GM23338 (cell line): ENCODE data around the gene ITGB7.

Experiments used
- CREB1 ChIP-seq: fragments of 250-450 bp; sonication (Bioruptor Pico); IDR thresholded peaks from 2 replicates; pipeline ENCODE4 v1.5.0; 2020; ENCODE audit warnings: low read depth, mild to moderate bottlenecking, moderate library complexity
- EZH2 ChIP-seq: fragments of 200-600 bp; sonication (generic); IDR thresholded peaks from one replicate; pipeline ENCODE4 v1.8.0; 2017; ENCODE audit warnings: antibody characterized with exemption, mild to moderate bottlenecking, low read depth; ENCODE audit not compliant: unreplicated experiment
- EZH2phosphoT487 ChIP-seq: fragments of 200-600 bp; sonication (generic); IDR thresholded peaks from one replicate; pipeline ENCODE4 v1.8.1; 2018; ENCODE audit warnings: antibody characterized with exemption; ENCODE audit not compliant: unreplicated experiment
- POLR2AphosphoS5 ChIP-seq: IDR thresholded peaks from 2 replicates; pipeline ENCODE4 v1.6.1; 2016; ENCODE audit warnings: antibody characterized with exemption, low read depth
- STAT1 ChIP-seq: IDR thresholded peaks from one replicate; pipeline ENCODE4 v1.6.1; 2016; ENCODE audit warnings: antibody characterized with exemption; ENCODE audit not compliant: unreplicated experiment
- TF ChIP-seq, protein P1 (sequence below), 2 experiments: fragments of 200-600 bp in 1 of 2; sonication (generic) in 1 of 2; conservative IDR thresholded peaks; 2 replicates each; pipeline versions ENCODE4 v1.5.1 to v1.6.1; 2016 to 2017; ENCODE audit warnings: antibody characterized with exemption in 2 of 2, low read depth in 2 of 2, mild to moderate bottlenecking in 2 of 2, moderate library complexity in 1 of 2
- TF ChIP-seq, protein P2 (sequence below): IDR thresholded peaks from one replicate; pipeline ENCODE4 v1.6.1; 2018; ENCODE audit warnings: antibody characterized with exemption; ENCODE audit not compliant: unreplicated experiment
- TF ChIP-seq, protein P3 (sequence below): IDR thresholded peaks from 2 replicates; pipeline ENCODE4 v1.6.1; 2016; ENCODE audit warnings: antibody characterized with exemption

DNA sequence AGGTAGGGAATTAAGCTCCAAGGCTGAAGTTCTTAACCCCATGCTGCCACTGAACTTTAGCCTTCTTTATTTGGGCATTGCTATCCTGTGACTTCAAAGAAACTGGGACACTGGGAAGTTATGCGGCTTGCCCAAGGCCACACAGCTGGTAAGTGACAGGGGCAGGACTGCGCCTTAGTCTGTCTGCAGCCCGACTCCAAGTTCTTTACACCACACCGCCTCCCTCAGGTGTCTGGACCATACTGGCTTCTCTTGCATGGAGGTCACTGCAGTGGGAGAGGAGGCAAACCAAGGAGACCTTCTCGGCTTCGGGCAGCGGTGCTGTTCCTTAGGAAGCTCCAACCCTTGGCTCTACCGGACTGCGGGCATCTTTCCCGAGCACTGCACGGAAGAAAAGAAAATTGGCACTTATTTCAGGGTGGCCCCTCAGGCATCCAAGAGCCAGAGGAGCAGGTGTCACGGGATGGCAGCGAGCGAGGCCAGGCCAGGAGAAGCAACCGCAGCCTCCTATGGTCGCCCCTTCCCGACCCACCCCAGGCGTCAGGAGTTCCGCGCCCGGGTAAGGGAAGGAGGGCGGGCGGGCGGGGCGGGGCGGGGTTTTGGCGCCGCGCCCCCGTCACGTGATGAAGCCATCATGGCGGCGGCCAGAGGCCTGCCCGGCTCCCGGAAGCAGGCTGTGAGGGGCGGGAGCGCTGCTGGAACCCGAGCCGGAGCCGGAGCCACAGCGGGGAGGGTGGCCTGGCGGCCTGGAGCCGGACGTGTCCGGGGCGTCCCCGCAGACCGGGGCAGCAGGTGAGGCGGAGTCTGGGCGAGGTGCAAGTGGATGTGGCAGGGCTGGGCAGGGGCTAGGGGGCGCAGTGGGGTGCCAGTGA is 44.7 kb upstream of the ITGB7 start:
- TF ChIP-seq, protein P1, sequence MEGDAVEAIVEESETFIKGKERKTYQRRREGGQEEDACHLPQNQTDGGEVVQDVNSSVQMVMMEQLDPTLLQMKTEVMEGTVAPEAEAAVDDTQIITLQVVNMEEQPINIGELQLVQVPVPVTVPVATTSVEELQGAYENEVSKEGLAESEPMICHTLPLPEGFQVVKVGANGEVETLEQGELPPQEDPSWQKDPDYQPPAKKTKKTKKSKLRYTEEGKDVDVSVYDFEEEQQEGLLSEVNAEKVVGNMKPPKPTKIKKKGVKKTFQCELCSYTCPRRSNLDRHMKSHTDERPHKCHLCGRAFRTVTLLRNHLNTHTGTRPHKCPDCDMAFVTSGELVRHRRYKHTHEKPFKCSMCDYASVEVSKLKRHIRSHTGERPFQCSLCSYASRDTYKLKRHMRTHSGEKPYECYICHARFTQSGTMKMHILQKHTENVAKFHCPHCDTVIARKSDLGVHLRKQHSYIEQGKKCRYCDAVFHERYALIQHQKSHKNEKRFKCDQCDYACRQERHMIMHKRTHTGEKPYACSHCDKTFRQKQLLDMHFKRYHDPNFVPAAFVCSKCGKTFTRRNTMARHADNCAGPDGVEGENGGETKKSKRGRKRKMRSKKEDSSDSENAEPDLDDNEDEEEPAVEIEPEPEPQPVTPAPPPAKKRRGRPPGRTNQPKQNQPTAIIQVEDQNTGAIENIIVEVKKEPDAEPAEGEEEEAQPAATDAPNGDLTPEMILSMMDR (conservative IDR thresholded peaks at IDR 0.05; ENCODE audit: low read depth in 2 of 2) = peak; percentile 47 to 78
- TF ChIP-seq EZH2phosphoT487 (no peak), POLR2AphosphoS5 (peak; percentile 71), EZH2 (no peak), CREB1 (CRISPR knock-in tag) (no peak), STAT1 (no peak)
- TF ChIP-seq, protein P2, sequence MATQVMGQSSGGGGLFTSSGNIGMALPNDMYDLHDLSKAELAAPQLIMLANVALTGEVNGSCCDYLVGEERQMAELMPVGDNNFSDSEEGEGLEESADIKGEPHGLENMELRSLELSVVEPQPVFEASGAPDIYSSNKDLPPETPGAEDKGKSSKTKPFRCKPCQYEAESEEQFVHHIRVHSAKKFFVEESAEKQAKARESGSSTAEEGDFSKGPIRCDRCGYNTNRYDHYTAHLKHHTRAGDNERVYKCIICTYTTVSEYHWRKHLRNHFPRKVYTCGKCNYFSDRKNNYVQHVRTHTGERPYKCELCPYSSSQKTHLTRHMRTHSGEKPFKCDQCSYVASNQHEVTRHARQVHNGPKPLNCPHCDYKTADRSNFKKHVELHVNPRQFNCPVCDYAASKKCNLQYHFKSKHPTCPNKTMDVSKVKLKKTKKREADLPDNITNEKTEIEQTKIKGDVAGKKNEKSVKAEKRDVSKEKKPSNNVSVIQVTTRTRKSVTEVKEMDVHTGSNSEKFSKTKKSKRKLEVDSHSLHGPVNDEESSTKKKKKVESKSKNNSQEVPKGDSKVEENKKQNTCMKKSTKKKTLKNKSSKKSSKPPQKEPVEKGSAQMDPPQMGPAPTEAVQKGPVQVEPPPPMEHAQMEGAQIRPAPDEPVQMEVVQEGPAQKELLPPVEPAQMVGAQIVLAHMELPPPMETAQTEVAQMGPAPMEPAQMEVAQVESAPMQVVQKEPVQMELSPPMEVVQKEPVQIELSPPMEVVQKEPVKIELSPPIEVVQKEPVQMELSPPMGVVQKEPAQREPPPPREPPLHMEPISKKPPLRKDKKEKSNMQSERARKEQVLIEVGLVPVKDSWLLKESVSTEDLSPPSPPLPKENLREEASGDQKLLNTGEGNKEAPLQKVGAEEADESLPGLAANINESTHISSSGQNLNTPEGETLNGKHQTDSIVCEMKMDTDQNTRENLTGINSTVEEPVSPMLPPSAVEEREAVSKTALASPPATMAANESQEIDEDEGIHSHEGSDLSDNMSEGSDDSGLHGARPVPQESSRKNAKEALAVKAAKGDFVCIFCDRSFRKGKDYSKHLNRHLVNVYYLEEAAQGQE = no peak
- TF ChIP-seq, protein P3, sequence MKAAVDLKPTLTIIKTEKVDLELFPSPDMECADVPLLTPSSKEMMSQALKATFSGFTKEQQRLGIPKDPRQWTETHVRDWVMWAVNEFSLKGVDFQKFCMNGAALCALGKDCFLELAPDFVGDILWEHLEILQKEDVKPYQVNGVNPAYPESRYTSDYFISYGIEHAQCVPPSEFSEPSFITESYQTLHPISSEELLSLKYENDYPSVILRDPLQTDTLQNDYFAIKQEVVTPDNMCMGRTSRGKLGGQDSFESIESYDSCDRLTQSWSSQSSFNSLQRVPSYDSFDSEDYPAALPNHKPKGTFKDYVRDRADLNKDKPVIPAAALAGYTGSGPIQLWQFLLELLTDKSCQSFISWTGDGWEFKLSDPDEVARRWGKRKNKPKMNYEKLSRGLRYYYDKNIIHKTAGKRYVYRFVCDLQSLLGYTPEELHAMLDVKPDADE = no peak
